HCT116 (cell line): Measurements from ENCODE around the gene IFNL2.

Experiments used
- EZH2 ChIP-seq: fragments of 200-600 bp; sonication (generic); IDR thresholded peaks from 2 replicates; pipeline ENCODE4 v1.6.1; 2017; ENCODE audit warnings: antibody characterized with exemption, mixed run types
- FOSL1 ChIP-seq: IDR thresholded peaks from 2 replicates; pipeline ENCODE4 v1.6.1; 2012; ENCODE audit warnings: low read depth
- POLR2AphosphoS5 ChIP-seq: IDR thresholded peaks from 2 replicates; pipeline ENCODE4 v1.6.1; 2011; ENCODE audit warnings: mild to moderate bottlenecking, low read depth, low read length, moderate library complexity
- TF ChIP-seq, protein P1 (sequence below): IDR thresholded peaks from 2 replicates; pipeline ENCODE4 v1.6.1; 2011; ENCODE audit warnings: mild to moderate bottlenecking, low read length, moderate library complexity; ENCODE audit not compliant: insufficient replicate concordance; ENCODE audit errors: extremely low read depth

DNA sequence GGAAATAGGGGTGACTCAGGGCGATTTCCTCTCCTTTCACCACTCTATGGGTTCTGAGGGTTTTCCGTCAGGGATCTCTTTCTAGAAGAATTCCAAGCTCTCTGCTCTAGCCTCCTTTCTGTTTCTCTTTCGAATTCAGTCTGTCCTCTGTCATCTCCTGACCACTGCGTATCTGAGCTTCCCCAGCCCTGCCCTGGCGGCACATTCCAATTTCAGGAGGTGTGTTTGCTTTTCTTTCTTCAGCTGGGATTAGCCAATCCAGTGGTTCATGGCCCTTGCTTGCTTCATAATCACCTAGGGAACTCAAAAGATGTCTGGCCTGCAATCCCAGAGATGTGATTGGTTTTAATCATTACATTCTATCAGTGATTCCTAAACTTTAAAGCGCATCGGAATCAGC lies 9.4 kb downstream of the IFNL2 start:
- TF ChIP-seq POLR2AphosphoS5 (no peak), FOSL1 (no peak), EZH2 (no peak)
- TF ChIP-seq, protein P1, sequence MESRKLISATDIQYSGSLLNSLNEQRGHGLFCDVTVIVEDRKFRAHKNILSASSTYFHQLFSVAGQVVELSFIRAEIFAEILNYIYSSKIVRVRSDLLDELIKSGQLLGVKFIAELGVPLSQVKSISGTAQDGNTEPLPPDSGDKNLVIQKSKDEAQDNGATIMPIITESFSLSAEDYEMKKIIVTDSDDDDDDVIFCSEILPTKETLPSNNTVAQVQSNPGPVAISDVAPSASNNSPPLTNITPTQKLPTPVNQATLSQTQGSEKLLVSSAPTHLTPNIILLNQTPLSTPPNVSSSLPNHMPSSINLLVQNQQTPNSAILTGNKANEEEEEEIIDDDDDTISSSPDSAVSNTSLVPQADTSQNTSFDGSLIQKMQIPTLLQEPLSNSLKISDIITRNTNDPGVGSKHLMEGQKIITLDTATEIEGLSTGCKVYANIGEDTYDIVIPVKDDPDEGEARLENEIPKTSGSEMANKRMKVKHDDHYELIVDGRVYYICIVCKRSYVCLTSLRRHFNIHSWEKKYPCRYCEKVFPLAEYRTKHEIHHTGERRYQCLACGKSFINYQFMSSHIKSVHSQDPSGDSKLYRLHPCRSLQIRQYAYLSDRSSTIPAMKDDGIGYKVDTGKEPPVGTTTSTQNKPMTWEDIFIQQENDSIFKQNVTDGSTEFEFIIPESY, result no peak
